Stomach (tissue), 4 donors: ENCODE data around the gene ATP6V1B1.

Source experiments
- POLR2A ChIP-seq, 4 donors: fragments of 450-650 bp; IDR thresholded peaks; one replicate each; pipeline ENCODE4 v1.6.1; 2016; ENCODE audit warnings: antibody characterized with exemption in 4 of 4, control low read depth in 2 of 4, mild to moderate bottlenecking in 1 of 4, moderate library complexity in 1 of 4
- POLR2AphosphoS5 ChIP-seq, 3 donors: sonication (generic); formaldehyde crosslinking; IDR thresholded peaks; one replicate each; pipeline ENCODE4 v1.6.1; 2016; ENCODE audit warnings: antibody characterized with exemption in 3 of 3
- TF ChIP-seq, protein P1 (sequence below), 7 experiments: fragments of 450-650 bp in 4 of 7; fragments of 200-600 bp in 3 of 7; sonication (generic) in 3 of 7; IDR thresholded peaks; one replicate each; pipeline ENCODE4 v1.5.1; 2016 to 2019; ENCODE audit warnings: antibody characterized with exemption in 7 of 7, control low read depth in 2 of 7, mild to moderate bottlenecking in 1 of 7

DNA sequence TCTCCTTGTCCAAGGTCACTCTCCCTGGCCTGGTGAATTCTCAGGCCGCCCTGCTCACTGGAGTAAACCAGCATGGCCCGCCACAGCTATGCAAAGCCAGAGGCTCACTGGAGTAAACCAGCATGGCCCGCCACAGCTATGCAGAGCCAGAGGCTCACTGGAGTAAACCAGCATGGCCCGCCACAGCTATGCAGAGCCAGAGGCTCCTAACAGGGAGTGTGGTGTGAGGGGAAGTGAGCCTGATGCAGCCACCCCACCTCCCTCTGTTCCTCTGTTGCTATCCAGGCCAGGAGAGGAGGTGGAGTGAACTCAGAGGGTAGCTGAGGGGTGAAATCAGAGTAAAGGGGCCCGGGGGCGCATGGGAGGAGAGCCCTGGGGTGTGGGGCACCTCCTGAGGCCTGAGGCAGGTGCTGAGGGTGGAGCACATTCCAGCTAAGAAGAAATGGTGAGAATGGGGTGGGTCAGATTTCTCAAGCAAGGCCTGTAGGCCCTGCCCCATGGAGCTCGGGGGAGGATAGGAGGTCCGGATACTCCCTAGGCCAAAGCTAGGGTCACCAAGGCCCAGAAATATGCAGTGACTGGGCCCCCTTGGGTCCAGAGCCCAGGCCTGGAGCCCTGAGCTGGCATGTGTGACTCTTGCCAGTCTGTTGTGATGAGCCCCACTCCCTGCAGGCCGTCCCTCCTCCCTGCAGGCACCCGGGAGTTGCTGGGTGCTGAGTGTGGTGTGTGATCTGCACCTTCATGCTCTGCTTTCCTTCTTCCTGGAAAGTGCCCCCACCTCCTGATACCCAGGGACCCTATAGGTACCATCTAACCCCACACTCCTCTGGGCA lies 1.5 kb downstream of the ATP6V1B1 start:
- TF ChIP-seq, protein P1, sequence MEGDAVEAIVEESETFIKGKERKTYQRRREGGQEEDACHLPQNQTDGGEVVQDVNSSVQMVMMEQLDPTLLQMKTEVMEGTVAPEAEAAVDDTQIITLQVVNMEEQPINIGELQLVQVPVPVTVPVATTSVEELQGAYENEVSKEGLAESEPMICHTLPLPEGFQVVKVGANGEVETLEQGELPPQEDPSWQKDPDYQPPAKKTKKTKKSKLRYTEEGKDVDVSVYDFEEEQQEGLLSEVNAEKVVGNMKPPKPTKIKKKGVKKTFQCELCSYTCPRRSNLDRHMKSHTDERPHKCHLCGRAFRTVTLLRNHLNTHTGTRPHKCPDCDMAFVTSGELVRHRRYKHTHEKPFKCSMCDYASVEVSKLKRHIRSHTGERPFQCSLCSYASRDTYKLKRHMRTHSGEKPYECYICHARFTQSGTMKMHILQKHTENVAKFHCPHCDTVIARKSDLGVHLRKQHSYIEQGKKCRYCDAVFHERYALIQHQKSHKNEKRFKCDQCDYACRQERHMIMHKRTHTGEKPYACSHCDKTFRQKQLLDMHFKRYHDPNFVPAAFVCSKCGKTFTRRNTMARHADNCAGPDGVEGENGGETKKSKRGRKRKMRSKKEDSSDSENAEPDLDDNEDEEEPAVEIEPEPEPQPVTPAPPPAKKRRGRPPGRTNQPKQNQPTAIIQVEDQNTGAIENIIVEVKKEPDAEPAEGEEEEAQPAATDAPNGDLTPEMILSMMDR (IDR thresholded peaks at IDR 0.05) = no peak
- no peak for TF ChIP-seq POLR2A (IDR thresholded peaks at IDR 0.05)
- TF ChIP-seq POLR2AphosphoS5 (IDR thresholded peaks at IDR 0.05) = no peak
